OCI-LY1 (cell line): ENCODE data around the gene CHST11.

Experiments used
- H2AFZ ChIP-seq: fragments of 200-600 bp; sonication (generic), shearing (Covaris generic); 2 replicates; pipeline ENCODE4 v1.6.0; 2014; ENCODE audit warnings: antibody characterized with exemption, mild to moderate bottlenecking, low read length
- H3F3A ChIP-seq: fragments of 200-600 bp; sonication (generic), shearing (Covaris generic); 2 replicates; pipeline ENCODE4 v1.6.0; 2014; ENCODE audit warnings: mild to moderate bottlenecking, antibody characterized with exemption, low read length, moderate library complexity; ENCODE audit not compliant: insufficient read depth
- H3K27ac ChIP-seq: fragments of 200-600 bp; sonication (generic); 2 replicates; pipeline ENCODE4 v1.5.1; 2014; ENCODE audit warnings: low read length, mixed run types, mild to moderate bottlenecking, low read depth; ENCODE audit not compliant: poor library complexity, severe bottlenecking
- H3K27me3 ChIP-seq: fragments of 200-600 bp; sonication (generic); 2 replicates; pipeline ENCODE4 v1.6.0; 2014; ENCODE audit warnings: antibody characterized with exemption, mild to moderate bottlenecking, low read length, moderate library complexity; ENCODE audit not compliant: insufficient read depth
- H3K36me3 ChIP-seq: fragments of 200-600 bp; sonication (generic); 2 replicates; pipeline ENCODE4 v1.6.1; 2014; ENCODE audit warnings: mild to moderate bottlenecking, antibody characterized with exemption, low read length, moderate library complexity, mixed read lengths; ENCODE audit not compliant: insufficient read depth
- H3K4me1 ChIP-seq: fragments of 200-600 bp; sonication (generic); 2 replicates; pipeline ENCODE4 v1.5.1; 2014; ENCODE audit warnings: mild to moderate bottlenecking, low read length, moderate library complexity; ENCODE audit not compliant: insufficient read depth, severe bottlenecking
- H3K4me2 ChIP-seq: fragments of 200-600 bp; sonication (generic), shearing (Covaris generic); 2 replicates; pipeline ENCODE4 v1.6.1; 2014; ENCODE audit warnings: low read length
- H3K4me3 ChIP-seq: fragments of 200-600 bp; sonication (generic); 2 replicates; pipeline ENCODE4 v1.5.1; 2014; ENCODE audit warnings: low read length, low read depth, mild to moderate bottlenecking, mixed read lengths; ENCODE audit not compliant: poor library complexity, severe bottlenecking
- H3K79me2 ChIP-seq: fragments of 200-600 bp; shearing (Covaris generic); 2 replicates; pipeline ENCODE4 v1.6.1; 2016; ENCODE audit warnings: mixed run types, low read length, mixed read lengths; ENCODE audit not compliant: insufficient read depth
- H3K9ac ChIP-seq: fragments of 200-600 bp; sonication (generic), shearing (Covaris generic); 2 replicates; pipeline ENCODE4 v1.6.1; 2014; ENCODE audit warnings: mild to moderate bottlenecking, low read length, mixed read lengths
- H3K9me2 ChIP-seq: fragments of 200-600 bp; sonication (generic), shearing (Covaris generic); 2 replicates; pipeline ENCODE4 v1.6.1; 2014; ENCODE audit warnings: low read depth, mild to moderate bottlenecking, low read length, mixed read lengths
- H3K9me3 ChIP-seq: fragments of 200-600 bp; shearing (Covaris generic); 2 replicates; pipeline ENCODE4 v1.6.1; 2014; ENCODE audit warnings: low read length, mixed read lengths
- H4K20me1 ChIP-seq: fragments of 200-600 bp; sonication (generic), shearing (Covaris generic); 2 replicates; pipeline ENCODE4 v1.6.0; 2016; ENCODE audit warnings: mild to moderate bottlenecking, low read length; ENCODE audit not compliant: insufficient read depth
- EZH2 ChIP-seq: fragments of 200-600 bp; sonication (generic), shearing (Covaris generic); IDR thresholded peaks from 2 replicates; pipeline ENCODE4 v1.8.0; 2017; ENCODE audit warnings: borderline replicate concordance, mixed run types, mild to moderate bottlenecking, antibody characterized with exemption, low read length, moderate library complexity, mixed read lengths
- TF ChIP-seq, protein P1 (sequence below): fragments of 200-600 bp; sonication (generic), shearing (Covaris generic); IDR thresholded peaks from 2 replicates; pipeline ENCODE4 v1.5.1; 2017; ENCODE audit warnings: mild to moderate bottlenecking, antibody characterized with exemption, low read length, moderate library complexity, mixed read lengths

Gene CHST11

GRCh38 chr12:104593482-104593881 is 136.7 kb downstream of the CHST11 start:
- Histone ChIP-seq H3K9me2 (no peaks in the 10 kb centered on the region), H3K27ac (no peak overlapping the region), H3F3A (no peaks in the 10 kb centered on the region), H3K9ac (no peak overlapping the region), H4K20me1 (no peaks in the 10 kb centered on the region), H2AFZ (no peak overlapping the region), H3K36me3 (no peaks in the 10 kb centered on the region), H3K4me2 (no peak overlapping the region), H3K4me1 (peaks cover 43% of the 10 kb centered on the region), H3K27me3 (no peaks in the 10 kb centered on the region), H3K4me3 (no peak overlapping the region), H3K9me3 (no peaks in the 10 kb centered on the region), H3K79me2 (no peaks in the 10 kb centered on the region)
- TF ChIP-seq, protein P1, sequence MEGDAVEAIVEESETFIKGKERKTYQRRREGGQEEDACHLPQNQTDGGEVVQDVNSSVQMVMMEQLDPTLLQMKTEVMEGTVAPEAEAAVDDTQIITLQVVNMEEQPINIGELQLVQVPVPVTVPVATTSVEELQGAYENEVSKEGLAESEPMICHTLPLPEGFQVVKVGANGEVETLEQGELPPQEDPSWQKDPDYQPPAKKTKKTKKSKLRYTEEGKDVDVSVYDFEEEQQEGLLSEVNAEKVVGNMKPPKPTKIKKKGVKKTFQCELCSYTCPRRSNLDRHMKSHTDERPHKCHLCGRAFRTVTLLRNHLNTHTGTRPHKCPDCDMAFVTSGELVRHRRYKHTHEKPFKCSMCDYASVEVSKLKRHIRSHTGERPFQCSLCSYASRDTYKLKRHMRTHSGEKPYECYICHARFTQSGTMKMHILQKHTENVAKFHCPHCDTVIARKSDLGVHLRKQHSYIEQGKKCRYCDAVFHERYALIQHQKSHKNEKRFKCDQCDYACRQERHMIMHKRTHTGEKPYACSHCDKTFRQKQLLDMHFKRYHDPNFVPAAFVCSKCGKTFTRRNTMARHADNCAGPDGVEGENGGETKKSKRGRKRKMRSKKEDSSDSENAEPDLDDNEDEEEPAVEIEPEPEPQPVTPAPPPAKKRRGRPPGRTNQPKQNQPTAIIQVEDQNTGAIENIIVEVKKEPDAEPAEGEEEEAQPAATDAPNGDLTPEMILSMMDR: no peak
- no peak for TF ChIP-seq EZH2

GRCh38 chr12:104596134-104596799 is 139.5 kb downstream of the CHST11 start:
- TF ChIP-seq EZH2: no peak
- TF ChIP-seq, protein P1: no peak
- Histone ChIP-seq H3F3A (no peaks in the 10 kb centered on the region), H3K9me2 (no peaks in the 10 kb centered on the region), H3K27ac (peak overlapping the region; percentile 58), H3K4me1 (peaks cover 51% of the 10 kb centered on the region), H2AFZ (no peak overlapping the region), H3K9ac (no peak overlapping the region), H3K79me2 (no peaks in the 10 kb centered on the region), H4K20me1 (no peaks in the 10 kb centered on the region), H3K9me3 (no peaks in the 10 kb centered on the region), H3K36me3 (no peaks in the 10 kb centered on the region), H3K27me3 (no peaks in the 10 kb centered on the region), H3K4me3 (no peak overlapping the region), H3K4me2 (peak overlapping the region; percentile 41; the same call in 1 of the 2 replicates)

GRCh38 chr12:104596898-104597843 is 140.4 kb downstream of the CHST11 start:
- Histone ChIP-seq H4K20me1 (no peaks in the 10 kb centered on the region), H3K4me3 (no peak overlapping the region), H3K27me3 (no peaks in the 10 kb centered on the region), H3K9ac (peak overlapping the region; percentile 40; the same call in 1 of the 2 replicates), H3F3A (no peaks in the 10 kb centered on the region), H3K4me1 (peaks cover 51% of the 10 kb centered on the region), H3K9me3 (no peaks in the 10 kb centered on the region), H3K79me2 (no peaks in the 10 kb centered on the region), H3K4me2 (peak overlapping the region; percentile 41; the same call in 1 of the 2 replicates), H2AFZ (no peak overlapping the region), H3K9me2 (no peaks in the 10 kb centered on the region), H3K27ac (peak overlapping the region; percentile 58), H3K36me3 (no peaks in the 10 kb centered on the region)
- TF ChIP-seq EZH2: no peak
- TF ChIP-seq, protein P1: no peak
